Kidney (tissue), 14 donors: Measurements from ENCODE around the gene LYRM2. TPM values are rescaled to one million over a fixed set of nuclear protein-coding genes. Genes with fewer than 3 reads are reported as not detected.

Experiments used
- DNase-seq, 5 donors: peaks; one replicate each; pipeline ENCODE4 v3.0.0-alpha.2; 2013 to 2020
- FAIRE-seq: peaks from 2 replicates; lab custom pipeline; 2012; peaks lifted over from hg19 to GRCh38; lab: Jason Lieb, UNC
- H3K27ac ChIP-seq, 2 donors: one replicate each; pipeline ENCODE4 v1.7.0; 2013; ENCODE audit warnings: low read depth in 2 of 2, low read length in 2 of 2, inconsistent platforms in 1 of 2
- H3K27me3 ChIP-seq: one replicate; pipeline ENCODE4 v1.7.1; 2013; ENCODE audit warnings: low read length, inconsistent platforms; ENCODE audit not compliant: control insufficient read depth, insufficient read depth
- H3K36me3 ChIP-seq, 3 donors: one replicate each; pipeline versions ENCODE4 v1.7.0 to v1.7.1; 2013; ENCODE audit warnings: low read length in 3 of 3, control low read depth in 1 of 3, inconsistent platforms in 1 of 3; ENCODE audit not compliant: insufficient read depth in 3 of 3, control insufficient read depth in 2 of 3
- H3K4me1 ChIP-seq, 3 donors: one replicate each; pipeline versions ENCODE4 v1.7.0 to v1.7.1; 2013; ENCODE audit warnings: low read length in 3 of 3, inconsistent platforms in 1 of 3, low read depth in 1 of 3; ENCODE audit not compliant: control insufficient read depth in 2 of 3, insufficient read depth in 2 of 3
- H3K4me3 ChIP-seq, 3 donors: one replicate each; pipeline versions ENCODE4 v1.7.0 to v1.8.1; 2013; ENCODE audit warnings: low read length in 3 of 3, control low read depth in 1 of 3, inconsistent platforms in 1 of 3
- H3K9ac ChIP-seq, 3 donors: one replicate each; pipeline versions ENCODE4 v1.7.0 to v1.7.1; 2013; ENCODE audit warnings: low read length in 3 of 3, control low read depth in 1 of 3, inconsistent platforms in 1 of 3
- H3K9me3 ChIP-seq, 3 donors: one replicate each; pipeline versions ENCODE4 v1.7.0 to v1.7.1; 2013; ENCODE audit warnings: low read length in 3 of 3, control low read depth in 1 of 3, inconsistent platforms in 1 of 3; ENCODE audit not compliant: control insufficient read depth in 2 of 3, insufficient read depth in 1 of 3
- CTCF ChIP-seq: IDR thresholded peaks from 3 replicates; pipeline ENCODE4 v1.5.1; 2012; ENCODE audit warnings: mild to moderate bottlenecking, moderate library complexity, borderline replicate concordance; ENCODE audit not compliant: insufficient read depth; ENCODE audit errors: extremely low read depth
- intact Hi-C: fragments of 100-400 bp; cut with DNase I; formaldehyde crosslinking; loops from one replicate; pipeline ENCODE4 v1.11.1; 2022
- polyA plus RNA-seq: library from polyadenylated mRNA; stranded (reverse); fragments of 350-450 nt; fragmentation: Illumina TruSeq; extraction: RNeasy Lipid Tissue Mini Kit (QIAGEN cat#74804); gene quantifications from one replicate; pipeline ENCODE4 v1.2.3, GENCODE V29; 2014; ENCODE audit warnings: low read depth, low replicate concordance; ENCODE audit not compliant: insufficient read depth
- total RNA-seq: library from RNA; stranded (reverse); fragmentation: NEBNext Ultra II Directional; extraction: Animal tissue kit (Norgen Biotek cat#: 25700); gene quantifications from one replicate; pipeline ENCODE4 v1.2.1, GENCODE V29; 2021
- donor health status: control.
- donor health status: control.
- donor health status: control.
- donor health status: control.
- donor health status: control.
- donor health status: DM: yes; HTN: yes; CAD: no.
- donor health status: Normal renal cell carcinoma (clear cell type).

Gene LYRM2
- total and polyA plus RNA-seq, 2 donors from 2014 or later: 22.6 to 42.8 TPM

DNA sequence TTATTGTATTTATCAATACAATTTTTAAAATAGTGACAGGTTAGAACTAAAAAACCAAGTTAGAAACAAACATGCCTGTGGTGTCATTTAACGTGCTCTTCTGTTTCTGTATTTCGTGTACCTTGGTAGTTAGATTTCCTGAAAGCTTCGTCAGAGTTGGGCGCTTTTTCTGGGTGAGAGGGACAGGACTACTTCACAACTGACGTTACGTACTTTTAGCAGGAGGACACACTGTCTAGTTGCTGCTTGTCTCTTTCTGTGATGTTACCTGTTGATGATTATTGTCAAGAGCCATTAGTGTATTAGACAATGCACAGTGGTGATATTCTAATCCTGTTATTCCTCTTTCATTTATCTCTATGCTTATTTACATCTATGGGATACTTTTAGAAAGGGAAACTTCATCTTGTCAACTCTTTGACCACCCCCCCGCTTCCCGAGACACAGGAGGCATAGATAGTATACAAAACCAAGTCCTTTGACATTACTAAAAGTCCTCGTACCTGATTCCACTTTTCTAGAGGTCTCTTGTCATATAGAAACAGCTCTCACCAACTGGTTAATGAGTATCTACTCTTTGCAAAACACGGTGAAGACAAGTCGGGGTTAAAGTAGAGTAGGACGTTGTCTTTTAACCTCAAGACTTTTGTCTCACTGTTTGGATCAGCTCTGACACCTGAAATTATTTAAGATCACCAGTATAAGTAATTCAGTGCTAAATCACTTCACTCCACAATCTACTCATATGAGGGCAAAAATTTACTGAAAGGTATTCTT is 96.3 kb downstream of the LYRM2 start:
- no peak overlapping the region for H3K9ac ChIP-seq
- no peaks in the 10 kb centered on the region for H3K9me3 ChIP-seq
- H3K4me3 ChIP-seq: peak overlapping the region in 2 of 3 donors; percentile 13 to 23
- H3K4me1 ChIP-seq: no peaks in the 10 kb centered on the region
- no peak for FAIRE-seq
- intact Hi-C loops: no loop called here
- no peak for DNase-seq
- H3K27ac ChIP-seq: no peak overlapping the region
- H3K36me3 ChIP-seq: no peaks in the 10 kb centered on the region
- TF ChIP-seq CTCF: no peak
- no peaks in the 10 kb centered on the region for H3K27me3 ChIP-seq

GRCh38 chr6:89539779-89540178 is 98.8 kb downstream of the LYRM2 start:
- Histone ChIP-seq H3K9me3 (no peaks in the 10 kb centered on the region), H3K27ac (no peak overlapping the region), H3K4me3 (no peak overlapping the region), H3K4me1 (no peaks in the 10 kb centered on the region), H3K27me3 (no peaks in the 10 kb centered on the region), H3K36me3 (no peaks in the 10 kb centered on the region), H3K9ac (no peak overlapping the region)
- TF ChIP-seq CTCF: no peak
- FAIRE-seq: no peak
- DNase-seq: no peak
- intact Hi-C loops: no loop called here

DNA sequence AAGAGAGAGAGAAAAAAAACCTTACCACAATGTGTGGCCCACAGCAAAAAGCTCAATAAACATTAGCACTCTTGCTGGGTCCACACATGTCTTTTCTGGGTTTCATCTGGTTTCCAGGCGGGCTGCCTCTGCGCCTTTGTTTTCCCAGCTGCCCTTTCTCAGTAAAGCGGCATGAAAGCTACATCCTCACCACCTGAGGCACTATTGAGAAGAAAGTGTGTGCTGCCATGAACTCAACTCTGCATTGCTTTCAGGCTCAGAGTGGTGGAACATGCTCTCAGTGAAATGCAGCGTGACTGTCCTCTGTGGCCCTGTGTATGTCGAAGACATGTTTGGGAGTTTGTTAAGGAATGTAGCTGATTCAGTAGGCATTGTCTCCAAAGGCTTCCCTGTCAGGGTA is 102.3 kb downstream of the LYRM2 start:
- H3K27ac ChIP-seq: no peak overlapping the region
- intact Hi-C loops: no loop called here
- H3K4me1 ChIP-seq: no peaks in the 10 kb centered on the region
- H3K4me3 ChIP-seq: no peak overlapping the region
- no peak for TF ChIP-seq CTCF
- H3K9me3 ChIP-seq: no peaks in the 10 kb centered on the region
- DNase-seq: no peak
- no peak for FAIRE-seq
- H3K27me3 ChIP-seq: no peaks in the 10 kb centered on the region
- no peaks in the 10 kb centered on the region for H3K36me3 ChIP-seq
- H3K9ac ChIP-seq: no peak overlapping the region
